SU-DHL-6 (cell line): ENCODE data around the gene KIAA0040.

Source experiments
- H2AFZ ChIP-seq: fragments of 200-600 bp; sonication (generic); 2 replicates; pipeline ENCODE4 v1.6.1; 2014; ENCODE audit warnings: low read depth, mild to moderate bottlenecking, moderate library complexity, mixed read lengths, antibody characterized with exemption, low read length; ENCODE audit not compliant: severe bottlenecking
- H3F3A ChIP-seq: fragments of 200-600 bp; shearing (Covaris generic); 2 replicates; pipeline ENCODE4 v1.6.0; 2016; ENCODE audit warnings: antibody characterized with exemption, mild to moderate bottlenecking; ENCODE audit not compliant: insufficient read depth
- H3K27ac ChIP-seq: fragments of 200-600 bp; sonication (generic); 2 replicates; pipeline ENCODE4 v1.5.1; 2016; ENCODE audit warnings: low read depth, mild to moderate bottlenecking, low read length, moderate library complexity, mixed read lengths
- H3K27me3 ChIP-seq: fragments of 200-600 bp; sonication (generic), shearing (Covaris generic); 2 replicates; pipeline ENCODE4 v1.6.0; 2014; ENCODE audit warnings: mild to moderate bottlenecking, low read length
- H3K36me3 ChIP-seq: fragments of 200-600 bp; sonication (generic); 2 replicates; pipeline ENCODE4 v1.6.1; 2014; ENCODE audit warnings: mild to moderate bottlenecking, low read length, mixed read lengths
- H3K4me2 ChIP-seq: fragments of 300-600, 200-600 bp; shearing (Covaris generic), sonication (generic); 2 replicates; pipeline ENCODE4 v1.6.0; 2014; ENCODE audit warnings: low read length, low read depth, mild to moderate bottlenecking; ENCODE audit not compliant: poor library complexity, severe bottlenecking
- H3K4me3 ChIP-seq: fragments of 200-600 bp; sonication (generic); 2 replicates; pipeline ENCODE4 v1.5.1; 2014; ENCODE audit warnings: antibody characterized with exemption, low read length, mild to moderate bottlenecking, mixed read lengths; ENCODE audit not compliant: insufficient read depth, poor library complexity, severe bottlenecking
- H3K79me2 ChIP-seq: fragments of 200-600 bp; sonication (generic); 2 replicates; pipeline ENCODE4 v1.6.1; 2014; ENCODE audit warnings: mild to moderate bottlenecking, low read length, moderate library complexity; ENCODE audit not compliant: insufficient read depth
- H3K9ac ChIP-seq: fragments of 200-600 bp; sonication (generic); 2 replicates; pipeline ENCODE4 v1.7.0; 2014; ENCODE audit warnings: mild to moderate bottlenecking, low read length
- H3K9me2 ChIP-seq: fragments of 200-600 bp; sonication (generic); replicated peaks from 2 replicates; pipeline ENCODE4 v1.6.1; 2014; ENCODE audit warnings: low read length; ENCODE audit not compliant: insufficient read depth
- H3K9me3 ChIP-seq: fragments of 200-600 bp; sonication (generic); 2 replicates; pipeline ENCODE4 v1.6.1; 2014; ENCODE audit warnings: low read length, mixed read lengths; ENCODE audit not compliant: insufficient read depth
- H4K20me1 ChIP-seq: fragments of 200-600 bp; sonication (generic); 2 replicates; pipeline ENCODE4 v1.6.1; 2014; ENCODE audit warnings: low read depth, mild to moderate bottlenecking, antibody characterized with exemption, low read length, moderate library complexity, mixed read lengths
- EZH2phosphoT487 ChIP-seq: fragments of 200-600 bp; sonication (generic), shearing (Covaris generic); conservative IDR thresholded peaks from 2 replicates; pipeline ENCODE4 v1.6.1; 2018; ENCODE audit warnings: mild to moderate bottlenecking, antibody characterized with exemption, low read length, moderate library complexity, mixed read lengths
- TF ChIP-seq, protein P1 (sequence below): fragments of 200-600 bp; sonication (generic); IDR thresholded peaks from one replicate; pipeline ENCODE4 v1.5.1; 2017; ENCODE audit warnings: antibody characterized with exemption, mild to moderate bottlenecking, low read length, moderate library complexity; ENCODE audit not compliant: insufficient read depth, poor library complexity, severe bottlenecking

Gene KIAA0040

DNA sequence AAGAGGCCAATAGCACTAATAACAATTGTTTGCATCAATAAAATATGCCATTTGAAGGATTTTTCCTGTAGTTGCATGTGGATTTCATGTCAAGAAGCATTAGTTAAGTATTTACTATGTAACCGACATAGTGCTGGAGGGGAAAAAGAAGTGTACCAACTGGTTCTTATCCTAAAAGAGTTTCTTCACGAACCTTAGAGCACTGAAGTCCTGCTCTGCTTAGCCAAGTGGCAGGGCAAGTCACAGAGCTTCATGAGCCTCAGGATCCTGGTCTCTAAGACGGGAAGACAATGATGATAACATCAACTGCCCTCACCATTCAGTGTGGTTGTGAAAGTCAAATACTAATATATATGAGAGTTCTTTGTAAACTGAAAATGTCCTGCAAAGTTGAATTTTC, 14.1 kb downstream of the KIAA0040 start:
- no peaks in the 10 kb centered on the region for H3K9me3 ChIP-seq
- H3K27ac ChIP-seq, result no peak overlapping the region
- no peaks in the 10 kb centered on the region for H3F3A ChIP-seq
- peaks cover 7% of the 10 kb centered on the region; the same call in 1 of the 2 replicates for H3K79me2 ChIP-seq
- H3K27me3 ChIP-seq, result no peaks in the 10 kb centered on the region
- no peaks in the 10 kb centered on the region for H4K20me1 ChIP-seq
- H3K9me2 ChIP-seq, result no peaks in the 10 kb centered on the region
- H3K4me2 ChIP-seq, result no peak overlapping the region
- H2AFZ ChIP-seq, result no peak overlapping the region
- H3K36me3 ChIP-seq, result peaks cover 5% of the 10 kb centered on the region
- no peak overlapping the region for H3K4me3 ChIP-seq
- H3K9ac ChIP-seq, result no peak overlapping the region
- TF ChIP-seq, protein P1, sequence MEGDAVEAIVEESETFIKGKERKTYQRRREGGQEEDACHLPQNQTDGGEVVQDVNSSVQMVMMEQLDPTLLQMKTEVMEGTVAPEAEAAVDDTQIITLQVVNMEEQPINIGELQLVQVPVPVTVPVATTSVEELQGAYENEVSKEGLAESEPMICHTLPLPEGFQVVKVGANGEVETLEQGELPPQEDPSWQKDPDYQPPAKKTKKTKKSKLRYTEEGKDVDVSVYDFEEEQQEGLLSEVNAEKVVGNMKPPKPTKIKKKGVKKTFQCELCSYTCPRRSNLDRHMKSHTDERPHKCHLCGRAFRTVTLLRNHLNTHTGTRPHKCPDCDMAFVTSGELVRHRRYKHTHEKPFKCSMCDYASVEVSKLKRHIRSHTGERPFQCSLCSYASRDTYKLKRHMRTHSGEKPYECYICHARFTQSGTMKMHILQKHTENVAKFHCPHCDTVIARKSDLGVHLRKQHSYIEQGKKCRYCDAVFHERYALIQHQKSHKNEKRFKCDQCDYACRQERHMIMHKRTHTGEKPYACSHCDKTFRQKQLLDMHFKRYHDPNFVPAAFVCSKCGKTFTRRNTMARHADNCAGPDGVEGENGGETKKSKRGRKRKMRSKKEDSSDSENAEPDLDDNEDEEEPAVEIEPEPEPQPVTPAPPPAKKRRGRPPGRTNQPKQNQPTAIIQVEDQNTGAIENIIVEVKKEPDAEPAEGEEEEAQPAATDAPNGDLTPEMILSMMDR, result no peak
- no peak for TF ChIP-seq EZH2phosphoT487

DNA sequence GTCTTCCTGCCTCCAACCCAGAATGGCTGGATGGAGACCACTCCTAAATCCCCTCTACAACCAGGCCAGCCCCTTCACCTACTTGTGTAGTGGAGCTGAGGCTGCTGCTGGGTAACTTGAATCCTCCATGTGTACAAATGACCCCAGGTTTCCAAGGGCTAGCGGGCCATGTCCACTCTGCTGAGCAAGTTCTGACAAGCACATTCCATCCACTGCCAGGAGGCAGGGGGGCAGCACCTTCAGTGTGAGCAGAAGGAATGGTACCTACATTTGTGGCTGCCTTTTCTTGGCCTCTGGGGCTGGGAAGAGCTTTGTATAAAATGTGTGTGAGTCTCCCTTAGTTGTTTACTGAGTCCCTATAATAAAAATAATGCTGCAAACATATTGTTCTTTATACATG, 14.5 kb downstream of the KIAA0040 start:
- no peak overlapping the region for H3K27ac ChIP-seq
- H2AFZ ChIP-seq, result no peak overlapping the region
- no peaks in the 10 kb centered on the region for H4K20me1 ChIP-seq
- no peak for TF ChIP-seq EZH2phosphoT487
- TF ChIP-seq, protein P1, result no peak
- H3K36me3 ChIP-seq, result peaks cover 5% of the 10 kb centered on the region
- H3F3A ChIP-seq, result no peaks in the 10 kb centered on the region
- H3K79me2 ChIP-seq, result peaks cover 3% of the 10 kb centered on the region; the same call in 1 of the 2 replicates
- no peak overlapping the region for H3K4me3 ChIP-seq
- no peak overlapping the region for H3K4me2 ChIP-seq
- no peaks in the 10 kb centered on the region for H3K9me3 ChIP-seq
- H3K9ac ChIP-seq, result no peak overlapping the region
- no peaks in the 10 kb centered on the region for H3K27me3 ChIP-seq
- H3K9me2 ChIP-seq, result no peaks in the 10 kb centered on the region

DNA sequence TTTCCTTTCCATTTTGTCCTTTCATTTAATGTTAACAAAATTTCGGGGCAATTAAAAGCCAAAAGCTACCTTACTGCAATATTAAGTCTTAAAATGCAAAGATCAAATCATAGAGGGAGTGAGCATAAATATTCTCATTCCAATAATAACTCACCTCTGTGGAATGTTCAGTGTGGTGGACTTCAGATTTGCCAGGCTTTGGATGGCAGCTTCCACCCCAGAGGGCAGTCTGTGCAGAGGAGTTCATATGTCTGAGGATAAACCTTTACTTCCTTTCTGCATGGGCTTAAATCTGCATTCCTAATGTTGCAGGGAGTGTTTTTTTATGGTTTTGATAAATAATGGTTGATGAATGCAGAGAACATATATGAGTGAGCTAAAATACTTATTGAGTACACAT, 16.3 kb downstream of the KIAA0040 start:
- no peaks in the 10 kb centered on the region; the same call in 1 of the 2 replicates for H3K79me2 ChIP-seq
- H4K20me1 ChIP-seq, result no peaks in the 10 kb centered on the region
- no peaks in the 10 kb centered on the region for H3K9me3 ChIP-seq
- TF ChIP-seq EZH2phosphoT487, result no peak
- TF ChIP-seq, protein P1, result no peak
- peaks cover 5% of the 10 kb centered on the region for H3K36me3 ChIP-seq
- no peak overlapping the region for H2AFZ ChIP-seq
- no peaks in the 10 kb centered on the region for H3K9me2 ChIP-seq
- no peak overlapping the region for H3K9ac ChIP-seq
- H3K4me3 ChIP-seq, result no peak overlapping the region
- H3K4me2 ChIP-seq, result no peak overlapping the region
- H3K27ac ChIP-seq, result no peak overlapping the region
- H3K27me3 ChIP-seq, result no peaks in the 10 kb centered on the region
- no peaks in the 10 kb centered on the region for H3F3A ChIP-seq
